Mucosa of stomach (tissue), 1 donor: ENCODE data around the gene URI1.

Experiments used
- H3K27me3 ChIP-seq: one replicate; pipeline ENCODE4 v1.7.0; 2013; ENCODE audit warnings: mild to moderate bottlenecking, low read length; ENCODE audit not compliant: control insufficient read depth, insufficient read depth
- H3K36me3 ChIP-seq: one replicate; pipeline ENCODE4 v1.7.0; 2013; ENCODE audit warnings: low read length; ENCODE audit not compliant: control insufficient read depth, insufficient read depth
- H3K4me1 ChIP-seq: one replicate; pipeline ENCODE4 v1.7.0; 2013; ENCODE audit warnings: mild to moderate bottlenecking, low read length; ENCODE audit not compliant: control insufficient read depth, insufficient read depth
- H3K4me3 ChIP-seq: one replicate; pipeline ENCODE4 v1.7.0; 2013; ENCODE audit warnings: low read length
- H3K9ac ChIP-seq: one replicate; pipeline ENCODE4 v1.7.0; 2013; ENCODE audit warnings: mild to moderate bottlenecking, low read length, moderate library complexity
- H3K9me3 ChIP-seq: one replicate; pipeline ENCODE4 v1.7.0; 2013; ENCODE audit warnings: mild to moderate bottlenecking, low read length, moderate library complexity; ENCODE audit not compliant: control insufficient read depth
- donor health status: Pancreatic carcinoma.

Gene URI1

GRCh38 chr19:29985196-29985595, 43.2 kb downstream of the URI1 start:
- H3K9me3 ChIP-seq: no peaks in the 10 kb centered on the region
- H3K9ac ChIP-seq: no peak overlapping the region
- H3K27me3 ChIP-seq: no peaks in the 10 kb centered on the region
- no peaks in the 10 kb centered on the region for H3K36me3 ChIP-seq
- H3K4me1 ChIP-seq: no peaks in the 10 kb centered on the region
- H3K4me3 ChIP-seq: no peak overlapping the region

GRCh38 chr19:29988351-29988750, 46.3 kb downstream of the URI1 start:
- Histone ChIP-seq H3K4me3 (no peak overlapping the region), H3K9ac (no peak overlapping the region), H3K27me3 (no peaks in the 10 kb centered on the region), H3K4me1 (no peaks in the 10 kb centered on the region), H3K36me3 (no peaks in the 10 kb centered on the region), H3K9me3 (no peaks in the 10 kb centered on the region)

GRCh38 chr19:29992233-29992867, 50.3 kb downstream of the URI1 start:
- no peak overlapping the region for H3K9ac ChIP-seq
- no peak overlapping the region for H3K4me3 ChIP-seq
- no peaks in the 10 kb centered on the region for H3K27me3 ChIP-seq
- H3K36me3 ChIP-seq: no peaks in the 10 kb centered on the region
- H3K4me1 ChIP-seq: no peaks in the 10 kb centered on the region
- no peaks in the 10 kb centered on the region for H3K9me3 ChIP-seq

- Histone ChIP-seq H3K27me3 (no peaks in the 10 kb centered on the region), H3K4me3 (no peak overlapping the region), H3K4me1 (no peaks in the 10 kb centered on the region), H3K36me3 (no peaks in the 10 kb centered on the region), H3K9me3 (no peaks in the 10 kb centered on the region), H3K9ac (no peak overlapping the region)
These were observed 57.5 kb downstream of the URI1 start for GRCh38 chr19:29999490-29999889.

- no peaks in the 10 kb centered on the region for H3K27me3 ChIP-seq
- H3K4me3 ChIP-seq: no peak overlapping the region
- H3K4me1 ChIP-seq: no peaks in the 10 kb centered on the region
- H3K9me3 ChIP-seq: no peaks in the 10 kb centered on the region
- H3K9ac ChIP-seq: no peak overlapping the region
- H3K36me3 ChIP-seq: no peaks in the 10 kb centered on the region
These were observed 58.8 kb downstream of the URI1 start for GRCh38 chr19:30000862-30001261.

- no peaks in the 10 kb centered on the region for H3K9me3 ChIP-seq
- no peaks in the 10 kb centered on the region for H3K27me3 ChIP-seq
- no peak overlapping the region for H3K9ac ChIP-seq
- no peaks in the 10 kb centered on the region for H3K4me1 ChIP-seq
- H3K36me3 ChIP-seq: no peaks in the 10 kb centered on the region
- H3K4me3 ChIP-seq: no peak overlapping the region
These were observed 59.3 kb downstream of the URI1 start for GRCh38 chr19:30001301-30001700.

GRCh38 chr19:30001791-30002190, 59.8 kb downstream of the URI1 start:
- H3K4me1 ChIP-seq: no peaks in the 10 kb centered on the region
- H3K36me3 ChIP-seq: no peaks in the 10 kb centered on the region
- no peak overlapping the region for H3K4me3 ChIP-seq
- no peak overlapping the region for H3K9ac ChIP-seq
- no peaks in the 10 kb centered on the region for H3K27me3 ChIP-seq
- no peaks in the 10 kb centered on the region for H3K9me3 ChIP-seq

GRCh38 chr19:30003866-30004265, 61.8 kb downstream of the URI1 start:
- Histone ChIP-seq H3K27me3 (no peaks in the 10 kb centered on the region), H3K9ac (no peak overlapping the region), H3K4me3 (no peak overlapping the region), H3K4me1 (no peaks in the 10 kb centered on the region), H3K9me3 (no peaks in the 10 kb centered on the region), H3K36me3 (no peaks in the 10 kb centered on the region)

- H3K36me3 ChIP-seq: no peaks in the 10 kb centered on the region
- H3K4me3 ChIP-seq: no peak overlapping the region
These were observed 62.4 kb downstream of the URI1 start for GRCh38 chr19:30004403-30004802.

GRCh38 chr19:30006207-30006606, 64.2 kb downstream of the URI1 start:
- H3K9ac ChIP-seq: no peak overlapping the region
- H3K4me1 ChIP-seq: no peaks in the 10 kb centered on the region
- peaks cover 3% of the 10 kb centered on the region for H3K36me3 ChIP-seq
- no peaks in the 10 kb centered on the region for H3K27me3 ChIP-seq
- H3K4me3 ChIP-seq: no peak overlapping the region
- H3K9me3 ChIP-seq: no peaks in the 10 kb centered on the region

More at GRCh38 chr19:30004403-30004802, 62.4 kb downstream of the URI1 start:
- H3K9ac ChIP-seq: no peak overlapping the region
- H3K4me1 ChIP-seq: no peaks in the 10 kb centered on the region
- H3K9me3 ChIP-seq: no peaks in the 10 kb centered on the region
- H3K27me3 ChIP-seq: no peaks in the 10 kb centered on the region

GRCh38 chr19:30008169-30008568, 66.1 kb downstream of the URI1 start:
- Histone ChIP-seq H3K27me3 (no peaks in the 10 kb centered on the region), H3K4me3 (no peak overlapping the region), H3K9me3 (no peaks in the 10 kb centered on the region), H3K4me1 (no peaks in the 10 kb centered on the region), H3K36me3 (peaks cover 3% of the 10 kb centered on the region), H3K9ac (no peak overlapping the region)

- Histone ChIP-seq H3K4me1 (no peaks in the 10 kb centered on the region), H3K9ac (no peak overlapping the region), H3K27me3 (no peaks in the 10 kb centered on the region), H3K9me3 (no peaks in the 10 kb centered on the region), H3K4me3 (no peak overlapping the region), H3K36me3 (peaks cover 3% of the 10 kb centered on the region)
These were observed 67.0 kb downstream of the URI1 start for GRCh38 chr19:30009013-30009412.

- H3K27me3 ChIP-seq: no peaks in the 10 kb centered on the region
- no peak overlapping the region for H3K9ac ChIP-seq
- H3K4me1 ChIP-seq: no peaks in the 10 kb centered on the region
- H3K36me3 ChIP-seq: peaks cover 3% of the 10 kb centered on the region
- no peak overlapping the region for H3K4me3 ChIP-seq
- H3K9me3 ChIP-seq: no peaks in the 10 kb centered on the region
These were observed 69.1 kb downstream of the URI1 start for GRCh38 chr19:30011051-30011578.
